Loucy (cell line): ENCODE data around the gene TMEM107.

Experiments
- H2AFZ ChIP-seq: fragments of 200-600 bp; sonication (generic); 2 replicates; pipeline ENCODE4 v1.6.0; 2016; ENCODE audit warnings: antibody characterized with exemption, mild to moderate bottlenecking, low read length, moderate library complexity
- H3F3A ChIP-seq: fragments of 200-600 bp; 2 replicates; pipeline ENCODE4 v1.6.0; 2016; ENCODE audit warnings: antibody characterized with exemption, low read depth, mild to moderate bottlenecking
- H3K27me3 ChIP-seq: fragments of 200-600 bp; sonication (generic); 2 replicates; pipeline ENCODE4 v1.6.1; 2014; ENCODE audit warnings: low read length, mild to moderate bottlenecking; ENCODE audit not compliant: insufficient read depth, poor library complexity, severe bottlenecking
- H3K36me3 ChIP-seq: fragments of 200-600 bp; sonication (generic); 2 replicates; pipeline ENCODE4 v1.6.1; 2016; ENCODE audit warnings: low read length; ENCODE audit not compliant: insufficient read depth
- H3K4me1 ChIP-seq: fragments of 200-600 bp; sonication (generic); 2 replicates; pipeline ENCODE4 v1.5.1; 2014; ENCODE audit warnings: low read length, mild to moderate bottlenecking; ENCODE audit not compliant: insufficient read depth, poor library complexity, severe bottlenecking
- H3K4me2 ChIP-seq: fragments of 200-600 bp; sonication (generic); 2 replicates; pipeline ENCODE4 v1.6.0; 2014; ENCODE audit warnings: antibody characterized with exemption, low read length, low read depth, mild to moderate bottlenecking; ENCODE audit not compliant: poor library complexity, severe bottlenecking
- H3K4me3 ChIP-seq: fragments of 200-600 bp; sonication (generic); 2 replicates; pipeline ENCODE4 v1.5.1; 2014; ENCODE audit warnings: low read length, mild to moderate bottlenecking, mixed read lengths; ENCODE audit not compliant: poor library complexity, severe bottlenecking
- H3K79me2 ChIP-seq: fragments of 200-600 bp; sonication (generic); 2 replicates; pipeline ENCODE4 v1.6.1; 2014; ENCODE audit warnings: low read length; ENCODE audit not compliant: insufficient read depth
- H3K9ac ChIP-seq: fragments of 200-600 bp; sonication (generic); 2 replicates; pipeline ENCODE4 v1.6.0; 2014; ENCODE audit warnings: mild to moderate bottlenecking, low read depth, low read length, moderate library complexity; ENCODE audit not compliant: poor library complexity, severe bottlenecking
- H3K9me2 ChIP-seq: fragments of 200-600 bp; sonication (generic); replicated peaks from 2 replicates; pipeline ENCODE4 v1.6.1; 2016; ENCODE audit warnings: low read depth, low read length, mixed read lengths
- H3K9me3 ChIP-seq: fragments of 200-600 bp; sonication (generic); 2 replicates; pipeline ENCODE4 v1.6.1; 2014; ENCODE audit warnings: mild to moderate bottlenecking, antibody characterized with exemption, low read length, low read depth; ENCODE audit not compliant: insufficient read depth
- H4K20me1 ChIP-seq: fragments of 200-600 bp; sonication (generic); 2 replicates; pipeline ENCODE4 v1.6.0; 2014; ENCODE audit warnings: antibody characterized with exemption, low read length, mild to moderate bottlenecking; ENCODE audit not compliant: insufficient read depth, poor library complexity, severe bottlenecking
- CTCF ChIP-seq: fragments of 200-600 bp; sonication (generic); conservative IDR thresholded peaks from 2 replicates; pipeline ENCODE4 v1.5.1; 2014; ENCODE audit warnings: mild to moderate bottlenecking, antibody characterized with exemption, low read length
- EZH2phosphoT487 ChIP-seq: fragments of 200-600 bp; IDR thresholded peaks from 2 replicates; pipeline ENCODE4 v1.6.1; 2018; ENCODE audit warnings: antibody characterized with exemption, mild to moderate bottlenecking, moderate library complexity, borderline replicate concordance

The TMEM107 gene

GRCh38 chr17:8166731-8167130 is 9.4 kb downstream of the TMEM107 start:
- Histone ChIP-seq H3K4me2 (no peak overlapping the region), H3K4me3 (no peak overlapping the region), H4K20me1 (peaks cover 10% of the 10 kb centered on the region), H3K9ac (no peak overlapping the region), H3K4me1 (peaks cover 19% of the 10 kb centered on the region), H3K79me2 (peaks cover 17% of the 10 kb centered on the region), H3K9me3 (no peaks in the 10 kb centered on the region), H3K36me3 (no peaks in the 10 kb centered on the region), H3F3A (no peaks in the 10 kb centered on the region; the same call in 1 of the 2 replicates), H3K9me2 (no peaks in the 10 kb centered on the region), H3K27me3 (peaks cover 4% of the 10 kb centered on the region), H2AFZ (no peak overlapping the region)
- no peak for TF ChIP-seq EZH2phosphoT487
- no peak for TF ChIP-seq CTCF

GRCh38 chr17:8164815-8165131 is 11.4 kb downstream of the TMEM107 start:
- no peaks in the 10 kb centered on the region for H3K9me2 ChIP-seq
- H3K9ac ChIP-seq: peak overlapping the region; percentile 94
- H2AFZ ChIP-seq: no peak overlapping the region
- H3K79me2 ChIP-seq: peaks cover 34% of the 10 kb centered on the region
- peaks cover 30% of the 10 kb centered on the region for H3K4me1 ChIP-seq
- H3K36me3 ChIP-seq: no peaks in the 10 kb centered on the region
- peaks cover 4% of the 10 kb centered on the region for H3K27me3 ChIP-seq
- no peak overlapping the region for H3K4me3 ChIP-seq
- H3K9me3 ChIP-seq: no peaks in the 10 kb centered on the region
- peaks cover 28% of the 10 kb centered on the region for H4K20me1 ChIP-seq
- TF ChIP-seq EZH2phosphoT487 (no peak), CTCF (no peak)
- no peak overlapping the region for H3K4me2 ChIP-seq
- H3F3A ChIP-seq: peaks cover 2% of the 10 kb centered on the region; the same call in 1 of the 2 replicates

- H3K27me3 ChIP-seq: peaks cover 4% of the 10 kb centered on the region
- H3K4me1 ChIP-seq: peaks cover 36% of the 10 kb centered on the region
- H3K4me2 ChIP-seq: peak overlapping the region; percentile 86
- no peaks in the 10 kb centered on the region for H3K36me3 ChIP-seq
- peak overlapping the region; percentile 95; the same call in 1 of the 2 replicates for H2AFZ ChIP-seq
- H4K20me1 ChIP-seq: peaks cover 34% of the 10 kb centered on the region
- H3K79me2 ChIP-seq: peaks cover 39% of the 10 kb centered on the region
- H3K9me2 ChIP-seq: no peaks in the 10 kb centered on the region
- H3K9ac ChIP-seq: peak overlapping the region; percentile 94
- TF ChIP-seq CTCF: no peak
- TF ChIP-seq EZH2phosphoT487: no peak
- H3K9me3 ChIP-seq: no peaks in the 10 kb centered on the region
- peaks cover 2% of the 10 kb centered on the region; the same call in 1 of the 2 replicates for H3F3A ChIP-seq
- peak overlapping the region; percentile 100 for H3K4me3 ChIP-seq
These were observed 12.0 kb downstream of the TMEM107 start for GRCh38 chr17:8163978-8164814.
